Measurements from ENCODE around the gene ARFGEF2.

GRCh38 chr20:48949304-48950170 is 28.0 kb downstream of the ARFGEF2 start:
- TF ChIP-seq POLR2A (IDR thresholded peaks at IDR 0.05; ENCODE audit: low read length) (no peak), GATA1 (IDR thresholded peaks at IDR 0.05; ENCODE audit: low read depth, low read length) (no peak)

All from erythroblast (primary cell).